Naive B cell (primary cell): ENCODE measurements around the gene THEMIS. TPM values are rescaled to one million over a fixed set of nuclear protein-coding genes. Genes with fewer than 3 reads are reported as not detected.

ENCODE experiments used
- ATAC-seq, 2 donors: fragments of 150-1000 bp; cut with Tn5 transposase; 2 replicates each; pipeline ENCODE4 v1.10.0; 2021; ENCODE audit warnings: low read depth in 2 of 2, mild to moderate bottlenecking in 2 of 2, moderate library complexity in 2 of 2
- DNase-seq: peaks from one replicate; pipeline ENCODE4 v3.0.0; 2022
- H3K27ac Mint-ChIP-seq, 6 donors: one replicate each; pipeline ENCODE4 v1.8.0; 2020 to 2022; ENCODE audit warnings: mild to moderate bottlenecking in 6 of 6, mixed read lengths in 6 of 6, moderate library complexity in 5 of 6, inconsistent platforms in 2 of 6
- H3K27me3 Mint-ChIP-seq, 3 donors: one replicate each; pipeline ENCODE4 v1.8.0; 2021 to 2022; ENCODE audit warnings: mixed read lengths in 3 of 3, mild to moderate bottlenecking in 1 of 3
- H3K36me3 Mint-ChIP-seq, 2 donors: one replicate each; pipeline ENCODE4 v1.8.0; 2020 to 2022; ENCODE audit warnings: mixed read lengths in 2 of 2, inconsistent platforms in 1 of 2, mild to moderate bottlenecking in 1 of 2
- H3K4me1 Mint-ChIP-seq, 3 donors: one replicate each; pipeline ENCODE4 v1.8.0; 2020 to 2022; ENCODE audit warnings: mixed read lengths in 3 of 3, inconsistent platforms in 1 of 3, mild to moderate bottlenecking in 1 of 3, moderate library complexity in 1 of 3
- H3K4me3 Mint-ChIP-seq, 8 donors: one replicate each; pipeline ENCODE4 v1.8.0; 2020 to 2022; ENCODE audit warnings: mild to moderate bottlenecking in 8 of 8, mixed read lengths in 8 of 8, moderate library complexity in 8 of 8, inconsistent platforms in 2 of 8
- H3K9me3 Mint-ChIP-seq, 7 donors: one replicate each; pipeline ENCODE4 v1.8.0; 2020 to 2022; ENCODE audit warnings: mixed read lengths in 7 of 7, mild to moderate bottlenecking in 5 of 7, inconsistent platforms in 2 of 7, moderate library complexity in 1 of 7
- polyA plus RNA-seq, 6 donors: library from polyadenylated mRNA; unstranded; fragments of 300-500 nt; fragmentation: Illumina TruSeq; gene quantifications; one replicate each; pipeline ENCODE4 v1.2.3, GENCODE V29; 2021; ENCODE audit warnings: low read depth in 6 of 6

The THEMIS gene, protein sequence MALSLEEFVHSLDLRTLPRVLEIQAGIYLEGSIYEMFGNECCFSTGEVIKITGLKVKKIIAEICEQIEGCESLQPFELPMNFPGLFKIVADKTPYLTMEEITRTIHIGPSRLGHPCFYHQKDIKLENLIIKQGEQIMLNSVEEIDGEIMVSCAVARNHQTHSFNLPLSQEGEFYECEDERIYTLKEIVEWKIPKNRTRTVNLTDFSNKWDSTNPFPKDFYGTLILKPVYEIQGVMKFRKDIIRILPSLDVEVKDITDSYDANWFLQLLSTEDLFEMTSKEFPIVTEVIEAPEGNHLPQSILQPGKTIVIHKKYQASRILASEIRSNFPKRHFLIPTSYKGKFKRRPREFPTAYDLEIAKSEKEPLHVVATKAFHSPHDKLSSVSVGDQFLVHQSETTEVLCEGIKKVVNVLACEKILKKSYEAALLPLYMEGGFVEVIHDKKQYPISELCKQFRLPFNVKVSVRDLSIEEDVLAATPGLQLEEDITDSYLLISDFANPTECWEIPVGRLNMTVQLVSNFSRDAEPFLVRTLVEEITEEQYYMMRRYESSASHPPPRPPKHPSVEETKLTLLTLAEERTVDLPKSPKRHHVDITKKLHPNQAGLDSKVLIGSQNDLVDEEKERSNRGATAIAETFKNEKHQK
- polyA plus RNA-seq = under 1 TPM in 5 of 6 donors, not detected in 1; 0.18 to 0.47 (median 0.22) TPM

DNA sequence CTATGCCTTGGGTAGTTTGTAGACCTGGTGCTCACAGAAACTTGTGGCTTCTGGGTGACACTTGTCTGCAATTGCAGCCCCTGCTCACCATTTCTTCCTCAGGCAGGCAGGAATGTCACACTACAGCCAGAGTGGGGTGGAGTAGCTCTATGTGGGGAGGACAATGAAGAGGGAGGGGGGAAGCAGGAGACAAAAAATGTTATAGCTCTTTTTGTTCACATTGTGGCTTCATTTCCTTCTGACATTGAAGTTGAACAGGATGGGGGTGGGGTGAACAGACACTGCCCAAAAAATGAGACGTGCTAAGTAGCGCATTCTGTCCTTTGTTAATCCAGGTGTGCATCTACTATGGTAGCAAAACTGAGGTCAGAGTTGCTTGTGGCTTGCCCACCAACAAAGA is at the start of gene THEMIS:
Gene THEMIS (minus strand): TSS at position 124 of the 400 bp plus-strand sequence. CDS start 126 bp downstream, outside the sequence.
- ATAC-seq = no peak
- H3K36me3 Mint-ChIP-seq = no peaks in the 10 kb centered on the region
- peak within 1 kb of the TSS in 1 of 6 donors; percentile 22 for H3K27ac Mint-ChIP-seq
- H3K4me1 Mint-ChIP-seq = no peaks in the 10 kb centered on the region
- H3K9me3 Mint-ChIP-seq = peaks cover 0 to 15% (median 7%) of the 10 kb centered on the region in 7 donors
- H3K27me3 Mint-ChIP-seq = no peaks in the 10 kb centered on the region
- DNase-seq = no peak
- H3K4me3 Mint-ChIP-seq = no peak within 1 kb of the TSS

GRCh38 chr6:127949251-127949650 is 48.4 kb upstream of the THEMIS start:
- Mint-ChIP-seq H3K27me3 (no peaks in the 10 kb centered on the region), H3K4me1 (peaks cover 15 to 22% (median 18%) of the 10 kb centered on the region in 3 donors), H3K27ac (no peak overlapping the region), H3K36me3 (no peaks in the 10 kb centered on the region), H3K4me3 (peak overlapping the region in 1 of 8 donors; percentile 71), H3K9me3 (peaks cover 0 to 5% (median 0%) of the 10 kb centered on the region in 7 donors)
- DNase-seq (no peak), ATAC-seq (no peak)

- DNase-seq = no peak
- ATAC-seq = no peak
- Mint-ChIP-seq H3K36me3 (no peaks in the 10 kb centered on the region), H3K4me3 (no peak overlapping the region), H3K27ac (no peak overlapping the region), H3K4me1 (peaks cover 8 to 15% (median 11%) of the 10 kb centered on the region in 3 donors), H3K9me3 (peaks cover 0 to 5% (median 0%) of the 10 kb centered on the region in 7 donors), H3K27me3 (no peaks in the 10 kb centered on the region)
Observed at GRCh38 chr6:127946388-127946787, 45.5 kb upstream of the THEMIS start.

GRCh38 chr6:127945434-127946097 is 44.7 kb upstream of the THEMIS start:
- DNase-seq = no peak
- Mint-ChIP-seq H3K36me3 (no peaks in the 10 kb centered on the region), H3K9me3 (peaks cover 0 to 5% (median 0%) of the 10 kb centered on the region in 7 donors), H3K4me1 (peaks cover under 1 to 6% (median 3%) of the 10 kb centered on the region in 3 donors), H3K27me3 (no peaks in the 10 kb centered on the region), H3K27ac (no peak overlapping the region), H3K4me3 (no peak overlapping the region)
- no peak for ATAC-seq

GRCh38 chr6:127941228-127941627 is 40.4 kb upstream of the THEMIS start:
- no peak for DNase-seq
- H3K4me3 Mint-ChIP-seq = no peak overlapping the region
- H3K9me3 Mint-ChIP-seq = peaks cover 0 to 2% (median 0%) of the 10 kb centered on the region in 7 donors
- H3K4me1 Mint-ChIP-seq = no peaks in the 10 kb centered on the region
- no peaks in the 10 kb centered on the region for H3K27me3 Mint-ChIP-seq
- no peaks in the 10 kb centered on the region for H3K36me3 Mint-ChIP-seq
- H3K27ac Mint-ChIP-seq = no peak overlapping the region
- ATAC-seq = no peak

DNA sequence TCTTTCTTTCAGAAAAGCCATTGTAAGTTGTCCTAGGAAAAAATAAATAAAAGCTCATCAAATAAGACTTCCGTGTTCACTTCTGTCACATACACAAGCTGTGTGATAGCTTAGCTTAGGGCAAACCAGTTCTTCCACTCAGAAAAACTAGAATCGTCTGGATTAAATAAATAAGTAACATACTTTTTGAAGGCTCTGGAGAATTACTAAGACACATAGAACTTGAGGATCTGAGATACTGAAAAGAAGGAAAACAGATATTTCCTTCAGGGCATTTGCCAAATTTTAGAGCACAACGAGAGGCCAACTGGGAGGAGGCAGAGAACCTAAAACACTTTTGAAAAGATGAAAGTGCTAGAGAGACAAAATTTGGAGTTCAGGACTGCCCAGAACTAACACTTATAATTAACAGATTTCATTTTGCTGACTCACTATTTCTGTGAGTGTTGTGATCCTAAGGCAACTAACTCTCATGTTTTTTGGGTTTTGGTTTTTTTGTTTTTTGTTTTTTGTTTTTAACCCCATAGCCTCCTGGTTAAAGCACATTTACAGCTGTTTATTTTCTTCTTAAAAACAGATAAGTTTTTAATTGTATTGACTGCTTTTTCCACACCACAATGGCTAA is 38.7 kb upstream of the THEMIS start:
- ATAC-seq = no peak
- no peaks in the 10 kb centered on the region for H3K4me1 Mint-ChIP-seq
- no peaks in the 10 kb centered on the region for H3K27me3 Mint-ChIP-seq
- no peak overlapping the region for H3K4me3 Mint-ChIP-seq
- DNase-seq = no peak
- H3K36me3 Mint-ChIP-seq = no peaks in the 10 kb centered on the region
- peaks cover 0 to 2% (median 0%) of the 10 kb centered on the region in 7 donors for H3K9me3 Mint-ChIP-seq
- H3K27ac Mint-ChIP-seq = no peak overlapping the region

DNA sequence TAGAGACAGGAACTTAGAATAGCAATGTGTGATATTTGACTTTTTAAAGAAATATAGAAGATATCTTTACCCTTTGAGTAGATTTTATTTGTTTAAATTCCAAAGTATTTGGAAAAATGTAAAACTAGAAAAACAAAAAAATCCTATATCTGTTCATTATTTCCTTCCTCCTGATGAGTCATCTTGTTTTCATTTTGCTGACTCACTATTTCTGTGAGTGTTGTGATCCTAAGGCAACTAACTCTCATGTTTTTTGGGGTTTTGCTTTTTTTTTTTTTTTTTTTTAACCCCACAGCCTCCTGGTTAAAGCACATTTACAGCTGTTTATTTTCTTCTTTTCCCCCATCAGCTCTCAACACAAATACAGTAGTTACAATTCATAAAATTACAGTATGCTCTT is 37.8 kb upstream of the THEMIS start:
- Mint-ChIP-seq H3K36me3 (no peaks in the 10 kb centered on the region), H3K4me1 (no peaks in the 10 kb centered on the region), H3K27me3 (no peaks in the 10 kb centered on the region), H3K4me3 (no peak overlapping the region), H3K27ac (no peak overlapping the region), H3K9me3 (peaks cover 0 to 2% (median 0%) of the 10 kb centered on the region in 7 donors)
- no peak for ATAC-seq
- no peak for DNase-seq

- Mint-ChIP-seq H3K27me3 (no peaks in the 10 kb centered on the region), H3K36me3 (no peaks in the 10 kb centered on the region), H3K4me3 (no peak overlapping the region), H3K4me1 (no peaks in the 10 kb centered on the region), H3K27ac (no peak overlapping the region), H3K9me3 (peaks cover 2 to 8% (median 6%) of the 10 kb centered on the region in 7 donors)
- DNase-seq (no peak), ATAC-seq (no peak)
Observed at GRCh38 chr6:127937747-127938146, 36.9 kb upstream of the THEMIS start.

DNA sequence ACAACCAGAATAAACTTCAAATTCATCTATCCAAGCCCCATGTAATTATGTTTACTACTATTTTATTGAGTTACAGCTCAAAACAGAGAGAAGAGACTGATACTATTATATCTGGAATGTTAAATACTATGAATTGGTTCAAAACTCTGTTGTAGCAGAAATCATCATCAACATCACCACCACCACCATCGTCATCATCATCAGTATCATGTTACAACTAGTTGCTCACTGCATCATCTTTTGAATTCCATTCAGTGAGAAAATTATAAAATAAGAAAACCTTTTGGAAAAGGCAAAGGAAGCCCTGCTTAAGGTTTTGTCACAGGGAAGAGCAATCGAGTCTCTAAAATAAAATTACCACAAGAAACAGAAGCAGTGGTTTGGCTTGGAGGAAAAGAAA is 36.2 kb upstream of the THEMIS start:
- H3K27ac Mint-ChIP-seq = no peak overlapping the region
- H3K27me3 Mint-ChIP-seq = no peaks in the 10 kb centered on the region
- no peaks in the 10 kb centered on the region for H3K36me3 Mint-ChIP-seq
- no peaks in the 10 kb centered on the region for H3K4me1 Mint-ChIP-seq
- H3K9me3 Mint-ChIP-seq = peaks cover 2 to 13% (median 10%) of the 10 kb centered on the region in 7 donors
- ATAC-seq (no peak), DNase-seq (no peak)
- H3K4me3 Mint-ChIP-seq = no peak overlapping the region

DNA sequence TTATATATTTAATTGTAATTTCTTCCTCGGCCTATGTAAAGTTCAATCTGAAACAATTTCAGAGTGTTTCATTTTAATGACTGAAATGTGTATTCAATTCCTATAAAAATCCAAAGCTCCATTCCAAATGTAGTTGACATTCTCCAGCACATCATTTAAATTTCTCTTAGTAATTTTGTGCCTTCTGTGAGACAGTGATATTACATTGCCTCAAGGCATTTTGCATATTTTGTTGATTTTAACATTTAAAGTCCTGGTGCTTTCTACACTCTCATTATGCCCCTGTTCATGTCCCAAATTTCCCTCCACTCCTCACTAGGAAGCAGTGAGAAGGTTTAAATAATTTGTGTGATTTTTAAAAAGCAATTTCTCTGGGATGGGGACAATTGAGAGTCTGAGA is 34.1 kb upstream of the THEMIS start:
- Mint-ChIP-seq H3K9me3 (peaks cover 2 to 13% (median 10%) of the 10 kb centered on the region in 7 donors), H3K4me1 (no peaks in the 10 kb centered on the region), H3K4me3 (no peak overlapping the region), H3K36me3 (no peaks in the 10 kb centered on the region), H3K27me3 (no peaks in the 10 kb centered on the region), H3K27ac (no peak overlapping the region)
- ATAC-seq (no peak), DNase-seq (no peak)

DNA sequence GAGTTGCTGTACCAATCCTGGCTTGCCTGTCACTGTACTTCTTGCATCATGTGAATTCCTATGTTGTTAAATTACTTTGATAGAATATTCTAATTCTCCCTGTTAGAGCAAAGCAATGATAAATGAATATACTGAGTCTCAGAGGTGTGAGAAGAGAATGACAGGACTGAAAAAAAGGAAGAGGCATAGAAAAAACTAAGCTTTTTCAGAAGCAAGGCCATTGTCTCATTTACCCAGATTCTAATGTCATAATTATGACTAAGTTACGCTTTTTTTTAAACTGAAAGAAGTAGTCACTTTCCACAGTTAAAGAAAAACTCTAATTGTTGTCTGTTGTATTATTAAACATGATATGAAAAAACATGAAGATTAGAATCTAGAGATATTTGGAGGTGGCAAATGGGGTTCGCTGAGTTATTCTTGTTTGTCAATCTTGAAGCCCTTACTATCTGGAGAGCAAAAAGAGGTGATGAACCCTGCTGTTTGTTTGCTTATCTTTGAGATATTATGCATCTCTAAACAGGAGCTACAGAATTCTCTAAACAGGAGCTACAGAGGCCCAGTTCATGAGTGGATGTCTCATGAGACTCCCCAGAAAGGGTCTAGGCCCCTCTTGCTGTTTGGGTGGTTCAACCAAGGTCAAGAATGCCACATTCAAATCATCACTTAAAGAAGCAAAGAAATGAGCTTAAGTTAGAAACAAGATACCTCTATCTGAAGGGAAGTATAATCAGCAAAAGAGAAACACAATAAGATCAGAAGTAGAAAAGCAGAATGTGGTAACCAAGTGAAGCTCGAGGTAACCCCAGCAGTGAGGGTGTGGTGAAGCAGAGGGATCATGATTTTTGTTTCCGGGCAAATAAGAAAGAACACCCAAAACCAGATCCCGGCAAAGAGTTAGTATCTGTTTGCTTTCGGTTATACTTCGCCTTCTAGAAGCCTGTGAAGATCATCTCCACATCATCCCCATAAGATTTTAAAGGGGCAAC is 33.3 kb upstream of the THEMIS start:
- no peak for ATAC-seq
- peak overlapping the region in 1 of 6 donors; percentile 65 for H3K27ac Mint-ChIP-seq

DNA sequence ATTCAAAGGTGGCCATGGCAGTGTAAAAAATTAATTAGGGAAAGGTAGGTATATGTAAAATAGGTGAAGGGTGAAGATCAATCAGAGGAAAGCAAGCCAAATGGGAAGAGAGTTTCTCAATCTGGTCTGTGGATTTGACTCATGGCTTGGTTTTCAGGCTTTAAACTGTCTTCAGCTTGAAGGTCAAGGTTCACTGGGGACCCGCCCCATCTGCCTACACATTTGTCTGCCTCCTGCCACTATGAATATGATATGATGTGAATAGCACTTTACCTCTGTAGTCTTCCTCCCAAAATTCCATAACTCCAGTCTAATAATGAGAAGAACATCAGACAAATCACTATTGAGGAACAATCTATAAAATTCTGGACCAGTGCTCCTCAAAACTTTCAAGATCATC is 32.3 kb upstream of the THEMIS start:
- Mint-ChIP-seq H3K4me3 (no peak overlapping the region), H3K36me3 (no peaks in the 10 kb centered on the region), H3K9me3 (peaks cover 4 to 19% (median 16%) of the 10 kb centered on the region in 7 donors), H3K27me3 (no peaks in the 10 kb centered on the region), H3K4me1 (no peaks in the 10 kb centered on the region), H3K27ac (no peak overlapping the region)
- DNase-seq (no peak), ATAC-seq (no peak)

More for the DNA sequence above, 33.3 kb upstream of the THEMIS start:
- Mint-ChIP-seq H3K9me3 (peaks cover 2 to 13% (median 10%) of the 10 kb centered on the region in 7 donors), H3K4me1 (no peaks in the 10 kb centered on the region), H3K36me3 (no peaks in the 10 kb centered on the region), H3K27me3 (no peaks in the 10 kb centered on the region), H3K4me3 (no peak overlapping the region)
- no peak for DNase-seq
